Activated CD4-positive, CD25-positive, alpha-beta regulatory T cell treated with anti-CD3 and anti-CD28 coated beads, Interleukin-2, amount 50 U/mL, for 24 hours (primary cell): ENCODE measurements around the gene ABCA3.
A peak's percentile ranks its signal among the peaks of the same experiment; 100 is the strongest.
"Not testable (repeated sequence)": the region's sequence is repeated elsewhere in the genome, so short reads cannot be mapped to it uniquely, and the experiment has no call there.

Experiments
- ATAC-seq, 2 donors: fragments of 150-1000 bp; cut with Tn5 transposase; one replicate each; pipeline ENCODE4 v1.10.0; 2021; ENCODE audit warnings: mild to moderate bottlenecking in 1 of 2, moderate library complexity in 1 of 2

ABCA3 gene

DNA sequence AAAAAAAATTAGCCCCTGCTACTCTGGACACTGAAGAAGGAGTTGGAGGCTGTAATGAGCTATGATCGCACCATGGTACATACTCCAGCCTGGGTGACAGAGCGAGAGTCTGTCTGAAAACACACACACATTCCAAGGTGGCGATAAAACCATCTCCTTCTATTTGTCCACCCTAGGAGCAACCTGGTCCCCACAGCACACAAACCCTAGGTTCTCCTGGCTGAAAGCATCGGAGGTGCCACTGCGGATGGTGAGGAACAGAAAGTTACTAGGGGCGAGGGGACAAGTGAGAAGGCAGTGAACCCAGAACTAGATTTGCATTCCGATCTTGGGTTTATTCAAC is 87.8 kb downstream of the ABCA3 start:
- ATAC-seq: no peak

DNA sequence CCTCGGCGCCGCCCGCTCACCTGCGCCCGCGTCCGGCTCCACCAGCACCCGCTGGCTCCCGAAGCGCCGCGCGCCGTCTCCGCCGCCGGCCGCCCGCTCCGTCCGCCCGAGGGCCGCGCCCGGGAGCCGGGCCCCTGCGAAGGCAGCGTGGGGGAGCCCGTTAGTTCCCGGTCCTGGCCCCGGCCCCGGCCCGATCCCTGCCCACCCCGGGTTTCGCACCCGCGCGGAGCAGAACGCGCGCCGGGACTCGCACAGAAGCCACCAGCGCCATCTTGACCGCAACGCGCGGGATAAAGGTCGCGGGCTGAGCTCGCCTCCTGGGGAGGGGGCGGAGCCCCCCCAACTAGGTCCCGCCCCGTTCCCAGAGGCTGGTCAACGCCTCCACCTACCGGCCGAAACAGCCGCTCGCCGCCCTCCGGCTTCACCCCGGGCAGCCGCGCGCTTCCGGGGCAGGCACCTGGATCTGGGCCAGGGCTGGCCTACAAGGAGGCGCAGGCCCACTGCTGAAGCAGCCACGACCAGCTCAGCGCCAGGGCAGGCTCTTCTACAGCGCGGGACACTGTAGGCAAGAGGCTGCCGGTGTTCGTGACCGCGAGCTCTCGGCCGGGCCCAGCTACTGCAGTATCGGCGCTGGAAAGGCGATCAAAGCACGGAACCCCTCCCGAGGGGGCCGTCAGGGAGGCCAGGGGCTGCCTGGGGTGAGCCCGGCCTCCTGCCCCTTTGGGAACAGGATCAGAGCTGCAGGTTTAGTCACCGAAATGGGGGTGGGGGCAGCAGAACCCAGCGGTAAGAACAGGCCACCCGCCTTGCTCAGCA is 89.0 kb downstream of the ABCA3 start, which contains the start of gene ECI1:
TSS of gene ECI1 (minus strand) at position 292 of the 816 bp plus-strand sequence. CDS start at position 271, 21 bp downstream.
- peak; percentile 77 to 82 for ATAC-seq

DNA sequence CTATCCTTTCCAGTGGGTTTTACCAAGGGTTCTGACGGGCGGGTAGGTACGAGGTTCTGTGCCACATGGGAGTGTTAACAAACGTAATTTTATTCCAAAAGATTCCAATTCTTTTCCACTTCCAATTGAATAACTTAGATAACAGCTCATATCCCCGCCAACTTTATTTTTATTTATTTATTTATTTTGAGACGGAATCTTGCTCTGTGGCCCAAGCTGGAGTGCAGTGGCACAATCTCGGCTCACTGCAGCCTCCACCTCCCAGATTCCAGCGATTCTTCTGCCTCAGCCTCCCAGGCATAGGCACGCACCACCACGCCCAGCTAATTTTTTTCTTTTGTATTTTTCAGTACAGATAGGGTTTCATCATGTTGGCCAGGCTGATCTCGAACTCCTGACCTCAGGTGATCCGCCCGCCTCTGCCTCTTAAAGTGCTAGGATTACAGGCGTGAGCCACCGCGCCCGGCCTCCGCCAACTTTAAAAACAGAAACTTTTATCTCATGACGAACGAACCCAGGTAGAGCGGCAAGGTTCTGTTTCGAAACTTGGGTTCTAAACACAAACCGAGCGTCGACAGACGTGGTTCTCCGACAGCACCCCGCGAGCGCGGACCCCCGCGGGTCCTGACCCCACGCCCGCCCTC is 89.8 kb downstream of the ABCA3 start:
- peak; percentile 44 for ATAC-seq

DNA sequence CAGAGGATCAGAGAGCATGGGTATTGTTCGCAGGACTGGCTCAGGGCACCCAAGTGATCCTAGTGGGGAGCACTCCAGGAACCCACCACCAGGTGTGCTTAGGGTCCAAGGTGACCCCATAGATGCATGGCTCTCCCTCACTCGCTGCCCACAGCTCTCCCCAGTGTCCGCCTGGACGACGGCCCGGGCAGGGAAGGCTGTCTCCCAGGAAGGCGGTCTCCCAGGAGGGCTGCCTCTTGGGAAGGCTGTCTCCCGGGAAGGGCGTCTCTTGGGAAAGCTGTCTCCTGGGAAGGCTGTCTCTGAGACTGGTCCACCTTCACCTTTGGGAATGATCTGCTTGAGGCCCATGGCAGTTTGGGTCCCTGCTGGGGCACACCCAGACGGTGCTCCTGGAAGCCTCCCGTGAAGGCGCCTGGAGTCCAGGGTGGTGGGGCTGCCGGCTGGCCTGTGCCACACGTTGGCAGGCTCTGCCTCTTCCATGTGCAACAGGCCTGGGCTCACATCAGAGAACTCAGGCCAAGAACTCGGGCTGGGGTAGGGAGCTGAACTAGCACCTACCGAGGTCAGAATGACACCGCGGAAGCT is 94.1 kb downstream of the ABCA3 start:
- ATAC-seq: no peak

DNA sequence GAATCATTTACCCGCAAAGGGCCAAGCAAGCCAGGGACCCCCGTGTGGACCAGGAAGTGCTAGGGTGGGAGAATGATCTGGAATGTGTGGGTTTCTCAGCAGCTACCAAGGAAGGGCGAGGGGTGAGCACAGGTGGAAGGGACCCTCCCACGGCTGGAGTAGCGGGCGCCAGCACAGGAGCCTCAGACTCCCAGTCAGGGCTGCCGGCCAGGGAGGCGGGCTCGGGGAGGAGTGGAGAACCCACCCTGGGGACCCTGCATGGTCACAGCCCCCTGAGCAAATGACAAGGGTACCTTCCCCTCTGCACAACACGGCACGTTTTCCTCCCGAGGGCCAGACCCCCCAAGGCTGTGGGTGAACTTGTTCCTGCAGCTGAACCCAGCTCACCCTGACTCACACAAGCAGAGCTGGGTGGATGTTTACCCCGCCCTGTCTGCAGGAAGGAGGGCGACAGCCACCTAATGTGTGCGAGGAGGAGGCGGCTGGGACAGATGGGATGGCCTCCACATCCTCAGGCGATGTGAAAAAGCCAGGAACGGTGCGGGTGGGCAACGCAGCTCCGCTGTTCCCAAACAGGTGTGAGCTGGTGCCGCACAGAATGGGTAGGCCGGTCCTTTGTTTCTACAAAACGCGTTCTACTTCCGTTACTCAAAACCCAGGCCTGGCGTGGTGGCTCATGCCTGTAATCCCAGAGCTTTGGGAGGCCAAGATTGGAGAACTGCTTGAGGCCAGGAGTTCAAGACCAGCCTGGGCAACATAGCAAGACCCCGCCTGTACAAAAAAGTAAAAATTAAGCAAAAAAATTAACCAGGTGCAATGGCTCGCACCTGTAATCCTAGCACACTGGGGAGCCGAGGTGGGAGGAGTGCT is 95.4 kb downstream of the ABCA3 start:
- ATAC-seq: no peak

DNA sequence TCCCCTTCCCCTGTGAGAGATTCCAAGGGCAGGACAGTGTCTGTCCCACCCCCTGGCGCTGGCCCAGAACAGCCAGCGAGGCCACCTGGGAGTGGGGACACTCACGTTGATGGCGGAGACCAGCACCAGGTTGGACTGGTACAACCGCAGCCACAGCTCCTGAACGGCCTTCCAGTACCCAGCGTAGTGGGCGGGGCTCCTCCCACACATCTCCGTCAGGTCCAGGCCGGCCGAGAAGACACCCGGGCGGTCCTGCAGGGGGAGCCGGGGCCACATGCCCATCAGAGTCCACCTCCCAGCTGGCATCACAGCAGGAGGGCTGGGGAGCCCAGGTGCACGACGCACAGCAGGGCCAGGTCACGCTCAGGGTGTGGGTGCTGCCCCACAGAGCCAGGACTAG is 96.2 kb downstream of the ABCA3 start:
- ATAC-seq: no peak

DNA sequence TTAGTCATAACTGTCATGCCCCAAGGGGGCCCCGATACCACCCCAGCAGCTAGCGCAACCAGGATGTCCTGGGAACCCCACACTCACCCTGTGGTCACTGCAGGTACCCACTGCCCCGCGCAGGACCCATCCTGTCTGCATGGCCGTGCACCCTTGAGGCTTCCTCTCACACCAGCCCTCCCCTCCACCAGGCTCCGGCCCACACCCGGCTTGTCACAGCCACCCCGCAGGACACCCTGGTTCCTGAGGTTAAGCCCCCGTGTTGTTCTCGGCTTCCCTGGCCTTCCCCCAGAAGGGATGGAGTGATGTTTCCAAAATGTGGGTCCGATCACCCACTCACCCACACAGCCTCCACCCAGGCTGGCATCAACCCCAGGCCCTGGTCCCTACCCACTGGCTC is 96.7 kb downstream of the ABCA3 start:
- no peak for ATAC-seq

DNA sequence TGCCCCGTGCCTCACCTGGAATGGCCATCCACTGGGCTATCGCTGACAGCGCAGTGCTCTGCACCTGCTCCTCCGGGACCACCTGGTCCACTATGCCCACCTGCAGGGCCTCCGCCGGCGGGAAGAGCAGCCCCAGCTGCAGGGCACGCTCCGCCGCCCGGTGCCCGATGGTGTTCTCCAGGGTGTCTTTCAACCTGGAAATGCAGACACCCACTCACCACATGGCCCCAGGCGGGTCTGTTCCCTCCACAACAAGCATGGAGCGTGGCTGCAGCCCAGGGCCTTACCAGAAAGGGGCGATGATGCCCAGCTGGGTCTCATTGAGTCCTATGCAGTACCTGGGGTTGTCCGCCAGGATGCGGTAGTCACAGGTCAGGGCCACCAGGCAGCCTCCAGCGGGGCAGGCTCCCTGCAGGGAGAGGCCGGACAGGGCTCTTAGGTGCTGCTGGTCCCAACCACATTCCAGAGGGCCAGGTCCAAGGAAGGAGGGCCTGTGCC is 97.4 kb downstream of the ABCA3 start:
- ATAC-seq: no peak

DNA sequence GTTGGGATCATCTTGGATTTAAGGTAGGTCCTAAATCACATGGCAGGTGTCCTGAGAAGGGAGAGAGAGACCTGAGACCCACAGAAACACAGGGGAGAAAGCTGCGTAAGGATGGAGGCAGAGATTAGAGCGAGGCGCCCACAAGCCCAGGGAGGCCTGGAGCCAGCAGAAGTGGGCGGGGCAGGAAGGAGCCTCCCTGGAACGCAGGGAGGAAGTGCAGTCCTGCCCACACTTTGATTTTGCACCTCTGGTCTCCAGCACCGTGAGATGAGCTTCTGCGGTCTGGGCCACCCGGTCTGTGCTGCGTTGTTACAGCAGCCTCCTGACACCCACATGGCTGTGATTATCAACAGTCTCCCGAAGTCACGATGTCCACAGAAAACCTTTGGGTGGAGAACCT is 97.9 kb downstream of the ABCA3 start:
- no peak for ATAC-seq

DNA sequence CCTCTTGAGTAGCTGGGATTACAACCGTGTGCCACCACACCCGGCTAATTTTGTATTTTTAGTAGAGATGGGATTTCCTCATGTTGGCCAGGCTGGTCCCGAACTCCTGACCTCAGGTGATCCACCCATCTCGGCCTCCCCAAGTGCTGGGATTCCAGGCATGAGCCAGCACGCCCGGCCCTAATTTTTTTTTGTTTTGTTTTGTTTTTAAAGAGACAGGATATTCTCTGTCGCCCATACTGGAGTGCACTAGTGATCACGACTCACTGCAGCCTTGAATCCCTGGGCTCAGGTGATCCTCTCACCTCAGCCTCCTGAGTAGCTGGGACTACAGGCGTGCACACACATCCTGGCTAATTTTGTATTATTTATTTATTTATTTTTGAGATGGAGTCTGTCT is 100.2 kb downstream of the ABCA3 start:
- not testable (repeated sequence) for ATAC-seq

DNA sequence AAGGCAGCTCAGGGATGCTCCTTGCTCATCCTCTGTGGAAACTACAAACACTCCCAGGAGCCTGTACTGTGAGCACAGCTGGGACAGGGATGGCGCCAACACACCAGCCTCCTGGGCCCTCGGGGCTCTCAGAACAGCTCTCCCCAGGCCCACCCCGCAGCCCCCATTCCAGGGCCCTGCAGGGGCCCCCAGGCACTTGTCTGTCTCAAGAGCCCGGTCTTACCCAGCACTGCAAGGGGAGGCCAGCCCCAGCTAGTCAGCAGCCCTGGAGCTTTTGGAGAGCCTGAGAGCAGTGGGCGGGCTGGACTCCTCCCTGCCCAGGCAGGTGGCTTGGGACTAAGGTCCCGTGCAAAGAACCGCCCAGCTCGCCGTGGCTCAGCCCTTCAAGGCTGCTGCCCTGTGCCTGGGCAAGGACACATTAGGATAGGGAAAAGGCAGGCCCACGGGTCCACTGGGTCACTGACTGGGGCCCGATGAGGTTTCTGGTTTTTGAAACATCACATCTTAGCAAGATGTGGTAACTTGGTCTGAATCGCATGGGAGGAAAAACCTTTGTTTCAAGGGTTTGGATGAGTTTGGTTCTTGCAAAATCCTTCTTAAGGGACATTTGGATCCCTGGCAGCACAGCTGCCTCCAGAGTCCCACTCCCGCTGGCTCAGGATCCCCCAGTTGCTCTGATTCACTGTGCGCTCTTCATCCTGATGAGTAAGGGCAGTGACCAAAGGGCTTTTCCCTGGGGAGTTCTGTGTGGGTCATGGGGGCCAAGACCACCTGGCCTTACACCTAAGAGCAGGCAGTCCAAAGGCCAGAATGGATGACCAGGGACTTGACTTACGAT is 101.5 kb downstream of the ABCA3 start:
- no peak for ATAC-seq

DNA sequence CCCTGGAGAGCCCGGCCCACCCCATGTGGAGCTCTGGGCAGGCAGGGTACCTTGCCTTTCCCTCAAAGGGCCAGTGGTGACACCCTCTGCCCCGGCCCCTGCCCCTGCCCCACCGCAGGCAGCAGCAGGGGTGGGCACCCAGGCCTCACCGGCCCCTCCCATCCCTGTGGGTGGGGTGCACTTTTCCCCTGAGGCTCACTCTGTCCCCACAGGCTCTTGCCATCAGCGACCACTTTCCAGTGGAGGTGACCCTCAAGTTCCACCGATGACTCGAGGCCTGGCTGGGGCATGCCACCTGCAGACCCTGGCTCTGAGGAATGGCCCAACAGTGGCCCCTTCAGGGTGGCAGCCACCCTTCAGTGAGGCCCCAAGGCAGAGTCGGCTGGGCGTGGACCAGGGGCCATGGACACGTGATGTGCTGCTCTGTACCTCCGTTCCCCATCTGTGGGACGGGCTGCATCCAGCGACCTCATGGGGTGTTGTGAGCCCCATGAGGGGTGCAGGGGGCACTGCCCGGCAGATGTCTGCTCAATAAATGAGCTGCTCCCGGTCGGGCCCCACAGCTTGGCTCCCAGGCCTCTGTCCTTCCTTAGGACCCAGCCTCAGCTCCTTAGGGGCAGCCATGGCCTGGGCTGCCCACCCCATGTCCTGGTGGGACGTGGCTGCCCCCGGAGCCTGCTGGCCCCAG is 102.2 kb downstream of the ABCA3 start:
- no peak for ATAC-seq

DNA sequence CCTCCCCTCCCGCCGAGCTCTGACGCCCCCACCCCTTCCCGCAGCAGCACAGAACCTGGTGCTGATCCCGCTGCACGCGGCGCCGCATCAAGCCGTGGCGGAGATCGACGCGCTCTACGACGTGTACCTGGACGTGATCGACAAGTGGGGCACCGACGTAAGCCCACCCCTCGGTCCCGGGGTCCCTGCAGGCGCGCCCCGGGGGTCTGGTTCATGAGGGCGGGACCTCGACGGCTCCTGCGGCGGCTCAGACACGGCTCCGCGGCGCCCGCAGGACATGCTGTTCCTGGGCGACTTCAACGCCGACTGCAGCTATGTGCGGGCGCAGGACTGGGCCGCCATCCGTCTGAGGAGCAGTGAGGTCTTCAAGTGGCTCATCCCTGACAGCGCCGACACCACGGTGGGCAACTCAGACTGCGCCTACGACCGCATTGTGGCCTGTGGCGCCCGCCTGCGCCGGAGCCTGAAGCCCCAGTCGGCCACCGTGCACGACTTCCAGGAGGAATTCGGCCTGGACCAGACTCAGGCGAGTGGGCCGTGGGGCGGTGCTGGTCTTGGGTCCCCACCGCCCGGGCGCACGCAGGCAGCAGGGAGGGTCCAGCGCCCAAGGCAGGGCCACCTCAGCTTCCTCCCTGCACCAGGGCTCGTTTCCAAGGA is 102.9 kb downstream of the ABCA3 start:
- no peak for ATAC-seq

DNA sequence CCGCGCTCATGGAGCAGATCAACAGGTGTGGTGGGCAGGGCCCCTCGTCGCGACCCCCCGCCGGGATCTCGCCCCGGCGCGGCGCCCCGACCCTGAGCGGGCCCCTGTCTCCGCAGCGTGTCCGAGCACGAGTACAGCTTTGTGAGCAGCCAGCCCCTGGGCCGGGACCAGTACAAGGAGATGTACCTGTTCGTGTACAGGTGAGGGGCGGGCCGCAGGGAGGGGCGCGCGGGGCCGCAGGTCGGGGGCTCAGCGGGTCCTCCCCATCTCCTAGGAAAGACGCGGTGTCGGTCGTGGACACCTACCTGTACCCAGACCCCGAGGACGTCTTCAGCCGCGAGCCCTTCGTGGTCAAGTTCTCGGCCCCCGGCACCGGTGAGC is 103.4 kb downstream of the ABCA3 start:
- no peak for ATAC-seq

DNA sequence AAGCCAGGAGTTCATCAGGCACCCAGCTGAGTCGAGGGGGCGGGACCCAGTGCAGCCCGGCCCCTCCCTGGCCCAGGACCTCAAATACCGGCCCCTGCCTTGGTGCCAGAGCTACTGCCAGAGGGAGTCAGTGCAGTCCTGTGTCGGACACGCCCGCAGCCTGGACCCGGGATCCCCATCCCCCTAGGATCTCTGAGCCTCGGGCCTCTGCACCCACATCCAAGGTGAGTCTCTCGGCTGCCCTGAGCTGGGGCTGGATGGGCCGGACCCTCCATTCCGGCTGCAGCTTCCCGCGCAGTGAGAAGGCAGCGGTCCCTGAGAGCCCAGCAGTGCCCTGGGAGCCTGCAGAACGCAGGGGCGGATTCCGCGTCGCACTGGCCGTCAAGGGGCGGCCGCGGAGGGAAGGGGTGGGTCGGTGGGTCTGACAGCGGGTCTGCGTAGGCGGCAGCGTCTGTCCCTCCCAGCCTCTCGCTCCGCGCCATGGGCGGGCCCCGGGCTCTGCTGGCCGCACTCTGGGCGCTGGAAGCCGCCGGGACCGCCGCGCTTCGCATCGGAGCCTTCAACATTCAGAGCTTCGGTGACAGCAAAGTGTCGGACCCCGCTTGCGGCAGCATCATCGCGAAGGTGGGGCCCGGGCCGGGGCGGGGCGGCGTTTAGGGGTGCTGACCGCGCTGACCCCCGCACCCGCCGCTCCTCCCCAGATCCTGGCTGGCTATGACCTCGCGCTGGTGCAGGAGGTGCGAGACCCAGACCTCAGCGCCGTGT is 104.0 kb downstream of the ABCA3 start, which contains the start of gene DNASE1L2:
TSS of gene DNASE1L2 (plus strand) at position 108 of the 765 bp plus-strand sequence. CDS start at position 481, 373 bp downstream.
- peak in 1 of 2 donors; percentile 26 for ATAC-seq

DNA sequence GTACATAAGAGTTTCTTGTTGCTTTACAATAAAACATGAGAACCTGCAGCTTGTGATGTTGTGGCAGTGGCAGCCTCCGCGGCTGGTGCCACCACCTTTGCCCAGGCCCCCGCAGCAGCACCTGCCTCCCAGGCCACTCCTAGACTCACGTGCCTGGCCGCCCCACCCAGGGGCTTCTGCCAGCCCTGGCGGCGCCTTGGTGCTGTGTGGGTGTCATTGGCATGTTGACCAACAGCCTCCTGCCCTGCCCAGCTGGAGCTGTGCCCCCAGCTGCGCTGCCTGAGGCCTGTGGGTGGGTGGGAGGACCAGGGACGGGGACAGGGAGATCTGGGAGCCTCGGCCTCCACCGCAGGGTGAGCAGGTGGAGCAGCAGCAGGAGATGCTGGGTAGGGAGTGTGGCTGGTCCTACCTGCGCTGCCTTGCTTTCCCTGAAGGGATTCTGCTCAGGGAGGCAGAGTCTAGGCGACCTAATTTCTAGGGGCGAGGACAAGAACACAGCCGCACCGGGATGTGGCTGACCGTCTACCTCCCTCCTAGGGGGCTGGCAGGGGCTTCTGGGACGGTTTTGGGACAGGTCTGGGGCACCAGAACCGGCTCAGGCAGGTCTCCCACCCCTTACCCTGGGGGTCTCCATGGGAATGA is 104.7 kb downstream of the ABCA3 start:
- ATAC-seq: no peak

DNA sequence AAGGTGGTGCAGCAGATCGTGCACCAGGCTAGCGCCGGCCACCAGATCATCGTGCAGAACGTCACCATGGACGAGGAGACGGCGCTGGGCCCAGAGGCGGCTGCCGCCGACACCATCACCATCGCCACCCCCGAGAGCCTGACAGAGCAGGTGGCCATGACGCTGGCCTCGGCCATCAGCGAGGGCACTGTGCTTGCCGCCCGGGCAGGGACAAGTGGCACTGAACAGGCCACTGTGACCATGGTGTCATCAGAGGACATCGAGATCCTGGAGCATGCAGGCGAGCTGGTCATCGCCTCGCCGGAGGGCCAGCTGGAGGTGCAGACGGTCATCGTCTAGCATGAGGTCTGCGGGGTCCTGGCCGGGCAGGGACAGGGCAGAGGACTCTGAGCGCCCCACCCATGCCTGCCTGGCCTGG is 105.3 kb downstream of the ABCA3 start:
- no peak for ATAC-seq

DNA sequence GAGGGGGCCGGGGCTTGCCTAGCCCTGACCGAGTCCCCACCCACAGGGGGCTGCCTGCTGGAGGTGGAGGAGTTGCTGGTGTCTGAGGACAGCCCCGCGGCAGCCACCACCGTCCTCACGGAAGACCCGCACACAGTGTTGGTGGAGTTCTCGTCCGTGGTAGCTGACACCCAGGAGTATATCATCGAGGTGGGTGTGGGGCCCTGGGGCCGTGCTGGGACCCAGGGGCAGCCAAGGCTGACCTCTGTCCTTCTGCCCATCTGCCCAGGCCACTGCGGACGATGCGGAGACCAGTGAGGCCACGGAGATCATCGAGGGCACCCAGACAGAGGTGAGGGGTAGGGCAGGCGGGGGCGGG is 105.7 kb downstream of the ABCA3 start:
- ATAC-seq: no peak
